Right lobe of liver (tissue), 6 donors: ENCODE data around the gene VGF. TPM values are rescaled to one million over a fixed set of nuclear protein-coding genes. Genes with fewer than 3 reads are reported as not detected.
A peak's percentile ranks its signal among the peaks of the same experiment; 100 is the strongest.

Experiments
- ATAC-seq, 4 donors: fragments of 200-7000 bp; cut with Tn5 transposase; one replicate each; pipeline ENCODE4 v1.9.1; 2020; ENCODE audit warnings: mild to moderate bottlenecking in 4 of 4, moderate library complexity in 4 of 4
- DNase-seq, 3 donors: peaks; one replicate each; pipeline ENCODE4 v3.0.0-alpha.2; 2020
- H3K27ac ChIP-seq, 3 donors: fragments of 200-600 bp; one replicate each; pipeline ENCODE4 v1.8.0; 2022
- H3K27me3 ChIP-seq, 2 donors: fragments of 200-600 bp; one replicate each; pipeline ENCODE4 v1.8.0; 2022
- H3K36me3 ChIP-seq, 4 donors: fragments of 200-600 bp; sonication (generic) in 1 of 4; one replicate each; pipeline versions ENCODE4 v1.5.1 to v1.8.0; 2017 to 2022; ENCODE audit warnings: control low read depth in 1 of 4
- H3K4me1 ChIP-seq, 4 donors: fragments of 200-600 bp; sonication (generic) in 1 of 4; one replicate each; pipeline versions ENCODE4 v1.5.1 to v1.8.0; 2017 to 2022; ENCODE audit warnings: control low read depth in 1 of 4
- H3K4me3 ChIP-seq, 3 donors: fragments of 200-600 bp; one replicate each; pipeline ENCODE4 v1.8.0; 2022
- H3K9me3 ChIP-seq, 4 donors: fragments of 200-600 bp; sonication (generic) in 1 of 4; one replicate each; pipeline versions ENCODE4 v1.5.1 to v1.8.0; 2017 to 2022; ENCODE audit warnings: control low read depth in 1 of 4
- CTCF ChIP-seq, 4 donors: fragments of 200-600 bp in 3 of 4; fragments of 450-650 bp in 1 of 4; IDR thresholded peaks; one replicate each; pipeline versions ENCODE4 v1.5.1 to v1.8.0; 2016 to 2022; ENCODE audit warnings: antibody characterized with exemption in 4 of 4, mild to moderate bottlenecking in 2 of 4
- POLR2A ChIP-seq: fragments of 450-650 bp; IDR thresholded peaks from one replicate; pipeline ENCODE4 v1.6.1; 2017; ENCODE audit warnings: antibody characterized with exemption, mild to moderate bottlenecking
- WGBS: methylation state at CpG from one replicate; pipeline ENCODE4 v1.1.6; 2018; ENCODE audit warnings: low coverage, low lambda C conversion rate; ENCODE audit not compliant: insufficient coverage; ENCODE audit errors: missing lambda C conversion rate; 5-methylcytosine and 5-hydroxymethylcytosine counted together
- intact Hi-C, 2 donors: fragments of 100-400 bp; cut with DNase I; formaldehyde crosslinking; loops; one replicate each; pipeline versions ENCODE4 v1.11.2 to v1.14.1; 2022
- total RNA-seq, 6 experiments: library from RNA; depleted of rRNA in 2 of 6; stranded (reverse); fragments of >200 nt in 2 of 6; fragmentation: NEBNext Ultra II Directional in 3 of 6; extraction: Animal tissue kit (Norgen Biotek cat#: 25700) in 3 of 6; gene quantifications; one replicate each; pipeline versions ENCODE4 v1.1.0 to v1.2.4, GENCODE V29; 2016 to 2023
- donor health status: DM: no; HTN: yes; CAD: no.
- donor health status: DM: no; HTN: no; CAD: no.
- donor health status: DM: no; HTN: no; CAD: no.
- donor health status: DM: no; HTN: yes; CAD: no.
- donor health status: DM: no; HTN: yes; CAD: no.

Gene VGF
- total RNA-seq, 6 experiments from 2014 or later, result not detected

- Histone ChIP-seq H3K27ac (no peak overlapping the region), H3K4me1 (peaks cover 0 to 32% (median 15%) of the 10 kb centered on the region in 4 donors), H3K36me3 (peaks cover 0 to 19% (median 9%) of the 10 kb centered on the region in 4 donors), H3K4me3 (no peak overlapping the region), H3K27me3 (no peaks in the 10 kb centered on the region), H3K9me3 (no peaks in the 10 kb centered on the region)
- WGBS, result 74% methylated on average over 3 of the region's 3 CpGs
- ATAC-seq (no peak), DNase-seq (no peak)
- intact Hi-C loops, result no loop called here
- TF ChIP-seq POLR2A (no peak), CTCF (IDR thresholded peaks at IDR 0.05) (no peak)
Measured at GRCh38 chr7:101129603-101130117, 35.7 kb downstream of the VGF start.

- H3K9me3 ChIP-seq, result no peaks in the 10 kb centered on the region
- 47% methylated on average over 8 of the region's 14 CpGs for WGBS
- H3K27me3 ChIP-seq, result no peaks in the 10 kb centered on the region
- TF ChIP-seq POLR2A, result peak; percentile 51
- no peak for TF ChIP-seq CTCF (IDR thresholded peaks at IDR 0.05)
- H3K4me3 ChIP-seq, result peak overlapping the region in 2 of 3 donors; percentile 36 to 42
- peaks cover 0 to 14% (median 4%) of the 10 kb centered on the region in 4 donors for H3K36me3 ChIP-seq
- no peak for ATAC-seq
- no peak for DNase-seq
- H3K4me1 ChIP-seq, result peaks cover 0 to 46% (median 20%) of the 10 kb centered on the region in 4 donors
- intact Hi-C loops, result no loop called here
- H3K27ac ChIP-seq, result peak overlapping the region; percentile 70 to 95 (median 84)
Measured at GRCh38 chr7:101128040-101128834, 37.1 kb downstream of the VGF start.

GRCh38 chr7:101127460-101128039 is 37.8 kb downstream of the VGF start:
- H3K27me3 ChIP-seq, result no peaks in the 10 kb centered on the region
- peak overlapping the region; percentile 70 to 95 (median 84) for H3K27ac ChIP-seq
- TF ChIP-seq CTCF (IDR thresholded peaks at IDR 0.05) (no peak), POLR2A (no peak)
- H3K4me3 ChIP-seq, result peak overlapping the region; percentile 31 to 42 (median 36)
- 37% methylated on average over 2 of the region's 3 CpGs for WGBS
- DNase-seq (no peak), ATAC-seq (no peak)
- no peaks in the 10 kb centered on the region for H3K9me3 ChIP-seq
- peaks cover 0 to 53% (median 24%) of the 10 kb centered on the region in 4 donors for H3K4me1 ChIP-seq
- intact Hi-C loops, result no loop called here
- H3K36me3 ChIP-seq, result peaks cover 0 to 14% (median 4%) of the 10 kb centered on the region in 4 donors

- peak in 3 of 4 donors; percentile 33 to 44 (median 37) for TF ChIP-seq CTCF (IDR thresholded peaks at IDR 0.05)
- TF ChIP-seq POLR2A, result peak; percentile 100
- peak; percentile 94 to 96 (median 95) for DNase-seq
- intact Hi-C loops, result no loop called here
- H3K9me3 ChIP-seq, result no peaks in the 10 kb centered on the region
- peak within 1 kb of the TSS; percentile 31 to 42 (median 36) for H3K4me3 ChIP-seq
- peak; percentile 70 to 87 (median 80) for ATAC-seq
- H3K4me1 ChIP-seq, result peaks cover 0 to 55% (median 25%) of the 10 kb centered on the region in 4 donors
- H3K27ac ChIP-seq, result peak within 1 kb of the TSS; percentile 84 to 95 (median 84)
- 2% methylated on average over 11 of the region's 22 CpGs for WGBS
- no peaks in the 10 kb centered on the region for H3K27me3 ChIP-seq
- H3K36me3 ChIP-seq, result peaks cover 0 to 9% (median 4%) of the 10 kb centered on the region in 4 donors
Measured at GRCh38 chr7:101126651-101127459, 38.5 kb downstream of the VGF start, which contains the start of gene SERPINE1. Gene SERPINE1 (plus strand): TSS chr7:101127104. CDS start chr7:101128394, 1,290 bp downstream.
